Measurements from ENCODE around the gene TCAIM.

DNA sequence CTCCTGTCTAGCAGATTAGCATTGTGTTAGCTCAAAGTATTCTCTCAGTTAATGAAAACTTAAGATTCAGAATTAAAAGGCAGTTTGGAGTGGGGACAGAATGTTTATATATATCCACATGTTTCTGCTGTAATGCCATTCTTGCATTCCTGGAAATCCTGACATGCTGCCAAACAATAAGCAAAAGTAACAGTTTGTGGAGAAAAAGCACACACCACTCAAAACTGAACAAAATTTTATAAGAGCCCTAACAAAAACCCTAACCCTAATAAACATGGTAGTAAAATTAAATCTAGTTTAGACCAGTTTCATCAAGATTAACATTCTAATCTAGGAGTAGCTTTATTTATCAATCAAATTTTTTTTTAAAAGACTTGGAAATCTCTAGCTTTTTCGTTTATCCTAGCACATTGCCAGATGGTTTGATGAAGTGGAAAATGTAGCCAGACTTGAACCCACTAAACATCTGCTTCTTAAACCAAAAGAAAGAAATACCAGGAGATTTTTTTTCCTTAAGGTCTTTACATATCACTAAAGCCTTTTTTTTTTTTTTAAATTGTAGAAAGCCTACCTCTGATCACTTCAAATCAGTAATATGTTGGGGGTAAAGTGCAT lies 3.7 kb downstream of the TCAIM start:
- TF ChIP-seq CREB5 (CRISPR knock-in tag; IDR thresholded peaks at IDR 0.05) (no peak), GATAD2B (IDR thresholded peaks at IDR 0.05; ENCODE audit: borderline replicate concordance) (no peak), ZNF512 (tag; IDR thresholded peaks at IDR 0.05) (no peak), POLR2A (conservative IDR thresholded peaks at IDR 0.05) (no peak), BRD4 (IDR thresholded peaks at IDR 0.05) (no peak), ELF1 (tag; IDR thresholded peaks at IDR 0.05) (no peak), NCOA1 (IDR thresholded peaks at IDR 0.05; ENCODE audit: low read depth) (no peak), TARDBP (IDR thresholded peaks at IDR 0.05) (no peak), CTCF (IDR thresholded peaks at IDR 0.05 in 2 of 3, conservative IDR thresholded peaks at IDR 0.05 in 1 of 3; ENCODE audit: insufficient read depth in 2 of 3, low read depth in 1 of 3, low read length in 3 of 3) (no peak), USF1 (CRISPR knock-in tag; IDR thresholded peaks at IDR 0.05) (no peak), HMBOX1 (IDR thresholded peaks at IDR 0.05) (no peak), POLR2AphosphoS5 (IDR thresholded peaks at IDR 0.05; ENCODE audit: control insufficient read depth, insufficient read depth, low read depth, low read length) (no peak), HCFC1 (IDR thresholded peaks at IDR 0.05; ENCODE audit: low read depth, low read length) (no peak)
- TF ChIP-seq, protein P1, sequence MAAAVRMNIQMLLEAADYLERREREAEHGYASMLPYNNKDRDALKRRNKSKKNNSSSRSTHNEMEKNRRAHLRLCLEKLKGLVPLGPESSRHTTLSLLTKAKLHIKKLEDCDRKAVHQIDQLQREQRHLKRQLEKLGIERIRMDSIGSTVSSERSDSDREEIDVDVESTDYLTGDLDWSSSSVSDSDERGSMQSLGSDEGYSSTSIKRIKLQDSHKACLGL (CRISPR knock-in tag; IDR thresholded peaks at IDR 0.05; ENCODE audit: borderline replicate concordance, poor library complexity, severe bottlenecking), result no peak

All from K562 (cell line).